GM21423 (cell line): ENCODE data around the gene ANKRD35.
A peak's percentile ranks its signal among the peaks of the same experiment; 100 is the strongest.
"Not testable (repeated sequence)": the region's sequence is repeated elsewhere in the genome, so short reads cannot be mapped to it uniquely, and the experiment has no call there.

Experiments used
- ATAC-seq: cut with Tn5 transposase; IDR thresholded peaks from one replicate; pipeline ENCODE4 v1.9.1; 2021; ENCODE audit warnings: mild to moderate bottlenecking, moderate library complexity; ENCODE audit not compliant: unreplicated experiment

ANKRD35 gene

DNA sequence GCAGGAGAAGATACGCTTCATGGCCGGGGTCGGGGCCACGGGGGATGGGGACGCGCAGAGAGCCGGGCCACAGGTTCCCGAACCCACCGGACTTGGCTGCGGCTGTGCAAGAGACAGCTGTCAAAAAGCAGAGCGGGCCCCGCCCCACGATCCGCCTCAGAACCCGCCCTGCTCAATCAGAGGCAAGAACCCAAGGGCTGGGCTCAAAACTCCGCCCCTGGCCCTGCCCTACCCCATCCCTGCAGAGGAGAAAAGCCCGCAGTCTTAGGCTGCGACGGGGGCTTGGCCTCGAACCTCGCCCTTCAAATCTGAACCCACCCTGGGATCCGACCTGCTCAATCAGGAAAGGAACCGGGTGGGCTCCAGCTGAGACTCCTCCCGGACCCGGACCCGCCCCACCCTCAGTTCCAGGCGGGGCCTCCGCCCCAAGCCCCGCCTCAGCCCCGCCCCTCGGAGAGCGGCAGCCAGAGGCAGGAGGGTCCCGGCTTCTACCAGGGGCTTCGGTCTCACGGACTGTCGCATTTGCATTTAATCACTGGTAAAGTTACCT lies at the start of gene ANKRD35:
TSS of gene ANKRD35 (minus strand) at position 129 of the 550 bp plus-strand sequence. CDS start at position 21, 108 bp downstream.
- ATAC-seq: peak; percentile 98

GRCh38 chr1:145932522-145933009 lies 46.9 kb upstream of the ANKRD35 start:
- ATAC-seq: not testable (repeated sequence)

- ATAC-seq: no peak
Observed at GRCh38 chr1:145927916-145928643, 42.4 kb upstream of the ANKRD35 start.

DNA sequence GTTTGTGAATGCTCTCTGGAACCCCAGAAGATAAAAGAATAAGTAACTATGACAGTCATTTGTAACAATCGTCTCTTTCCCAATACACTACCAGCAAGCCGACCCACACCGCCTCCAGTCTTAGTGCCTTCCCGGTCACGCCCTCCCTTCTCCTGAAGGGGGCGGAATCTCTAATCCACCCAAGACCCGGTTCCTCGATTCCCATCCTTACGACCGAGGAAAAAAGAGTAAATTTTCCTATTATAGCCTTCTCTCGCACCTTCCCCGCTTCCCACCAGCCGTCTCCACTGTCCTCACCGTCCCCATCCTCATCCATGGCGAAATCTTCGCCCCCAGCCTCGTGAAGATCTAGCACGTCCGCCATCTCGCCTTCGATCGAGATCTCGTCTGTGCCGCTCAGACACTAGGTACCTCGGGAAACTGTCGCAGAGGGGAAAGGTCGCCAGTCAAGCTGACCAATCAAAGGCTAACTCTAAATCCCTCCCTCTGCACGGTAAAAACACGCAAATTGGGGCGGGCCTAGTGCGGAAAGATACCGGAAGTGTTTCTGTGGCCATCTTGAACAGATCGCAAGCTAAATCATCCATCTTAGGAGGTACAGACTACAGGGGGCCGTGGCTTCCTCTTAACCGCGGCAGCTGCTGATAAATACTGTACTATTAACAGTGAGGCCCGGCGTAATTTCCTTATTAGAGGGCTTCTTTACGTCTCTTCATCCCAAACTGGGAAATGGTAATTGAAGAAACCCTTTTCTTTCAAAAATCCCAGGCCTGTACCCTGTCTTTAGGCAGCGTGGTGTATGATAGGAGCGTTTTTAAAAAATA lies 41.6 kb upstream of the ANKRD35 start, which contains the start of gene RBM8A:
TSS of gene RBM8A (minus strand) at position 422 of the 824 bp plus-strand sequence. CDS start at position 364, 58 bp downstream.
- peak; percentile 98 for ATAC-seq

- no peak for ATAC-seq
Observed at GRCh38 chr1:145926686-145927062, 41.0 kb upstream of the ANKRD35 start.

- ATAC-seq: no peak
Observed at GRCh38 chr1:145922266-145922665, 36.6 kb upstream of the ANKRD35 start.

DNA sequence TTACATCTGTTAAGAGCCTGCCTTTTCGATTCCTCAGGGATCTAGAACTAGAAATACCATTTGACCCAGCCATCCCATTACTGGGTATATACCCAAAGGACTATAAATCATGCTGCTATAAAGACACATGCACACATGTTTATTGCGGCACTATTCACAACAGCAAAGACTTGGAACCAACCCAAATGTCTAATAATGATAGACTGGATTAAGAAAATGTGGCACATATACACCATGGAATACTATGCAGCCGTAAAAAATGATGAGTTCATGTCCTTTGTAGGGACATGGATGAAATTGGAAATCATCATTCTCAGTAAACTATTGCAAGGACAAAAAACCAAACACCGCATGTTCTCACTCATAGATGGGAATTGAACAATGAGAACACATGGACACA lies 34.6 kb upstream of the ANKRD35 start:
- not testable (repeated sequence) for ATAC-seq

DNA sequence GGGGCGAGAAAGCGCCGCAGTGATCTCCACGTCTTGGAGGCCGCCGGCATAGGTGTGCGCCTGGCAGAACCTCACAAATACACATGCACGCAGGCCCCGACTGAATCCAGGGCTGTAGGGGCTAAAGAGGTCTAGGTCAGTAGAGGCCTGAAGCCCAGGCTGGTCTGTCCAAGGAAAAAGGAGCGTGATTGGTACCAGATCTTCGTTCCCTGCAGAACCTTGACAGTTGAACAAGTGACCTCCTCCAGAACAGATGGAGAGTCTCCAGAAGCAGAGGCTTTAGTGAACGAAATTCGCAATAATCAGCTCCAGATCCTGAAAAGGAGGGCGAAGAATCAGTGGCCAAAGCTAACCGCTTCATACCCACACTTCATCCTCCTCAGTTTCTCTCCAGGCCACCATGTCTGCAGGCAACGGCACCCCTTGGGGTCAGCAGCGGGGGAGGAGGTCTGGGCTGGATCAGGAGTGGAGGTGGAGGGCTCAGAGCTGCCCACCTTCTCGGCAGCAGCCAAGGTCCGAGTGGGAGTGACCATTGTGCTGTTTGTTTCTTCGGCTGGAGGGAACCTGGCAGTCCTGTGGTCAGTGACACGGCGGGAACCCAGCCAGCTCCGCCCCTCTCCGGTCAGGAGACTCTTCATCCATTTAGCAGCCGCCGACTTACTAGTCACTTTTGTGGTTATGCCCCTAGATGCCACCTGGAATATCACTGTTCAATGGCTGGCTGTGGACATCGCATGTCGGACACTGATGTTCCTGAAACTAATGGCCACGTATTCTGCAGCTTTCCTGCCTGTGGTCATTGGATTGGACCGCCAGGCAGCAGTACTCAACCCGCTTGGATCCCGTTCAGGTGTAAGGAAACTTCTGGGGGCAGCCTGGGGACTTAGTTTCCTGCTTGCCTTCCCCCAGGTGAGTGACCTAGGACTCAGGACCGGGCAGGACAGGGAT lies 33.6 kb upstream of the ANKRD35 start:
- peak; percentile 17 for ATAC-seq

DNA sequence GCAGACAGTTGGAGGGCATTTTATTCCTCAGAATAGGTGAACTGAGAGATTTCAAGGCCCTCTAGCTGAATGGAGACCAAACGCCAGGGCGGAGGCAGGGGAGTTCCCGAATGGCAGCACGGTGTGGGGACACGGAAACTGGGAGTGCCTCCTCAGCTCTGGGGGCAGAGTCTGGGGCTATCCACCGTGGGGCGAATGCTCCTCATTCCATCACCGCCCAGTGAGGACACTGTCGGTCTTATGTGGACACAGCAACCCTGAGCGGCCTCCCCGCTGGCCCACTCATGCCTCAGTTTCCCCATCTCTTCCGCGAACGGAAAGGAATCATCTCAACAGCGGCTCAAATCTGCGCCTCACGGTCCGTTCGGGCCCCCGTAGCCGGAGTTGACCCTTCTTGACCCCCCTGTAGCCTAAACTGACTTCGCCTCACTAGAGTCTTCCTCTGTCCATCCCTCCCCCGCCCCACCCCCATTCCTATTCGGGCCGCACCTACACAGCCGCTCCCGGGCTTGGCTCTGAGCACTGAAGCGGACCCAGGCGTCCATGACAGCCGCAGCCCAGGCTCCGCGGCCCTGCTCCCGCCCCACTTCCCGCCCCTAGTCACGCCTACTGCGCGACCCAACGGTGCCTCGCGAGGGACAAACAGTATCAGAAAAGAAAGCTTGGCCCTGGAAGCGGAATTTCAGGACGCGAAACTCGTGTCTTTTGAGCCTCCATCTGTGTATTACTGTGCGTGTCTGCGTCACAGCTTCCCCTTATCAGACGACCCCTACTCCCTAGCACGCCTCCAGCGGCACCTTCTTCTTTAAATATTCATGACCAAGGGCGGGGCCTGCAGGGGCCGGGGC lies 32.7 kb upstream of the ANKRD35 start, which contains the start of gene PEX11B:
TSS of gene PEX11B (minus strand) at position 574 of the 848 bp plus-strand sequence. CDS start at position 545, 29 bp downstream.
- peak; percentile 80 for ATAC-seq

- ATAC-seq: no peak
Observed at GRCh38 chr1:145917595-145917994, 31.9 kb upstream of the ANKRD35 start.

DNA sequence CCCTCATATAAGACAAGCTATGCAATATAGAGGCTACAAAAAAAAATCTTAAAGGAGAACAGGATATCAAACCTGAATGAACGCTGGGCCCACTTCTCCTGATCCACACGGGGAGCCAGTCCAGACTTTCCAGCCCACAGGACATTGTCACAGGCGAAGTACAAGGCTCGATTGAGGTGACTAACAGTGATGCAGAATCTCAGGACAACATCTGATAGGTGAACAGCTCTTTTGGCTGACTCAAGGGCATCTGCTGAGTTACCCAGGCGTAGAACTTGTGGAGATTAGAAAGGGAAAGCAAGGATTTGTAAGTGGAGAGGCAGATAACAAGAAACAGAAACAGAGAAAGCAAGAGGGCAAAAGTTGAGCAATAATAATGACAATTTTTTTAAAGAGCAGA lies 31.1 kb upstream of the ANKRD35 start:
- no peak for ATAC-seq

GRCh38 chr1:145912128-145912641 lies 26.5 kb upstream of the ANKRD35 start:
- ATAC-seq: no peak

DNA sequence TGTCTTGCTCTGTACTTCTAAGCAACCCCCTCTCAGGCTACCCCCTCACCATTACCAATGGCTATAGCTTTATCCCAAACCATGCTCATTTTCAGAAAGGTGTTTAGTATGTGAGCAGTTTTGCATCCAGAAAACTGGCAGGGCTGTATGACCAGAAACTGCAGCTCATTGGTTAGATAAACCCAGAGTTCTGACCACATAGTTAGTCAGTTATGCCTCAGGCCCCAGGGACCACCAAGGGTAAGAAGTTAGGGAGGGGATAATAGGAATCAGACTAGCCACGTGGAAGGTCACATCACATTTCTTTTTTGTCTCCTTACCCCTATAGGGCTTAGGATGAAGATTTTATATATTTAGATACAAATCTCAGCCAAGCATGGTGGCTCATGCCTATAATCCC lies 23.0 kb upstream of the ANKRD35 start:
- no peak for ATAC-seq

GRCh38 chr1:145906954-145907753 lies 21.5 kb upstream of the ANKRD35 start:
- no peak for ATAC-seq

GRCh38 chr1:145901312-145902021 lies 15.8 kb upstream of the ANKRD35 start:
- ATAC-seq: no peak

- no peak for ATAC-seq
Observed at GRCh38 chr1:145898756-145899155, 13.1 kb upstream of the ANKRD35 start.

DNA sequence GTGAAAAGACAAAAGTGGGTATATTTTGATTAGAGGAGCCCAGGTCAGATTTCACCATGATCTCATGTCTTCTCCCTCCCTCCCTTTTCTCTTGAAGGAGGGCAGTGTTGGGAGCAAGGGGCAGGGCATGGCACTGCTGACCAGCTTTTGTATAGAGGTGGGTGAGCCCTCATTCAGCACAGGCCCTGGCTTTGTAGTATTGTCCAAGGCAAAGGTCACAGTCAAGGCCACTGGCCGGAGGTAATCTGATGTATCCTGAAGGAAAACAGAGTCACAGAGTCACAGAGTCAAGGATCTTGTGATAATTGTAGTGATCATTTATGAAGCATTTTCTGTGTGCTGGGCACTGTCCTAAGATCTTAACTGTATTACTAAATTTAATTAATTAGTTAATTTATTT lies 12.3 kb upstream of the ANKRD35 start:
- no peak for ATAC-seq

DNA sequence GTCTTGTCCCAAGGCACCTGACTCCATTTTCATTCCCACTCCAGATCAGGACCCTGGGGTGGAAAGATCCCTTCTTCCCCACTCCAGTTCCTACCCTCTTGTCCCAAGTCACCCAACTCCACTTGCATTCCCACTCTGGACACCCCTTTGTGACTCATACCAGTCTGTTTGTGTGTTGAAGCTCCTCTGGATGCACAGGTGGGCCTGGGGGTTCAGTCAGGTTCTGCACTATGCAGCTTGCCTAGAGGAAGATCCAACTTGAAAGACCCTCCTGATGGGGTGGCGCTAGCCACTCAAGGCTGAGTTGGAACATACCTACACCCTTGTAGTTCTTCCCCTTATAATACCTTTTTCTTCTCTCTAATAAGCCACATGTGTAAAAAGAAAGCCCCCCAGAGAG lies 9.8 kb upstream of the ANKRD35 start:
- no peak for ATAC-seq
